Stimulated activated memory B cell treated with anti-CD40 and anti-IgM and Interleukin-4, amounts not matched to agents 10 μg/mL and 1 μg/mL and 100 μg/mL, for 72 hours (primary cell): ENCODE results near the gene HSPB1.
"Not testable (repeated sequence)": the region's sequence is repeated elsewhere in the genome, so short reads cannot be mapped to it uniquely, and the experiment has no call there.

Experiments
- ATAC-seq: fragments of 150-1000 bp; cut with Tn5 transposase; 2 replicates; pipeline ENCODE4 v1.10.0; 2021
- H3K27ac Mint-ChIP-seq: one replicate; pipeline ENCODE4 v1.8.0; 2022; ENCODE audit warnings: mild to moderate bottlenecking, mixed read lengths
- H3K27me3 Mint-ChIP-seq: one replicate; pipeline ENCODE4 v1.8.0; 2022; ENCODE audit warnings: mixed read lengths
- H3K36me3 Mint-ChIP-seq: one replicate; pipeline ENCODE4 v1.8.0; 2022; ENCODE audit warnings: mixed read lengths
- H3K4me1 Mint-ChIP-seq: one replicate; pipeline ENCODE4 v1.8.0; 2022; ENCODE audit warnings: mixed read lengths
- H3K4me3 Mint-ChIP-seq: one replicate; pipeline ENCODE4 v1.8.0; 2022; ENCODE audit warnings: mild to moderate bottlenecking, moderate library complexity, mixed read lengths
- H3K9me3 Mint-ChIP-seq: one replicate; pipeline ENCODE4 v1.8.0; 2022; ENCODE audit warnings: mixed read lengths

HSPB1 gene

DNA sequence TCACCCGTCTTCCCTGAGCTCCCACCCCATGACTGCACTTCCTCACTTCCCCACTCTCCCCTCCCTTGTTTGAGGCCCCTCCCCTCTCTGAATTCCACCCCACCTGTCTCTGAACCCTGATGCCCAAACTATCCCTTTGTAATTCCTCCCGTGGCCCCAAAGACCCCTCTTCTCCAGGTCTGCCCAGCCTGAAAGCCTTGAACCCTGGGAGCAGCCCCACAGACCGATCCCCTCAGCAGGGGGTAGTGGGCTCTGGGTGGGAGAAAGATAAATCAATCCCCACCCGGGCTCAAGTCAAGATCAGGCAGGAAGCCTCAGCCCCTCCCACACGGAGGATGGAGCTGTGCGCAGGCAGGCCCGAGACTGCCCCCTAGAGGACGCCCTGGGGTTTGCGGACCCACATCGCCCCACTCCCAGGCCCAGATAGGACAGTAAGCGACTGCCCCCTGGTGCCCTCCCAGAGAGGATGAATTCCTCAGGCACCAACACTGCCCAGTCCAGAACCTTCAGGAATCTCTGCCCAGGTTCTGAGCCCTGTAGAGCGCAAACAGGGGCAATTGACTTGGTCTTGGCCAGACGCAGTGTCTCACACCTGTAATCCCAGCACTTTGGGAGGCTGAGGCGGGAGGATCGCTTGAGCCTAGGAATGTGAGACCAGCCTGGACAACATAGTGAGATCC is 11.7 kb downstream of the HSPB1 start:
- peak; percentile 61 for ATAC-seq
- Mint-ChIP-seq H3K9me3 (no peaks in the 10 kb centered on the region), H3K36me3 (no peaks in the 10 kb centered on the region), H3K4me1 (peaks cover 20% of the 10 kb centered on the region), H3K4me3 (peak overlapping the region; percentile 52), H3K27ac (peak overlapping the region; percentile 49), H3K27me3 (no peaks in the 10 kb centered on the region)

DNA sequence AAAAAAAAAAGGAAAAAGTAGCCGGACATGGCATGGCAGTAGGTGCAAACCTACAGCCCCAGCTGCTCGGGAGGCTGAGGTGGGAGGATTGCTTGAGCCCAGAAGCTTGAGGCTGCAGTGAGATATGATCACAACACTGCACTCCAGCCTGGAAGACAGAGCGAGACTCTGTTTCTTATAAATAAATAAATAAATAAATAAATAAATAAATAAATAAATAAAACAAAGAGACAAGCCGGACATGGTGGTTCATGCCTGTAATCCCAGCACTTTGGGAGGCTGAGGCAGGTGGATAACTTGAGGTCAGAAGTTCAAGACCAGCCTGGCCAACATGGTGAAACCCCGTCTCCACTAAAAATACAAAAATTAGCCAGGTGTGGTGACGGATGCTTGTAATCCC is 12.3 kb downstream of the HSPB1 start:
- H3K4me1 Mint-ChIP-seq: peaks cover 23% of the 10 kb centered on the region
- H3K4me3 Mint-ChIP-seq, ATAC-seq, H3K36me3 Mint-ChIP-seq, H3K9me3 Mint-ChIP-seq, H3K27me3 Mint-ChIP-seq, H3K27ac Mint-ChIP-seq: not testable (repeated sequence)

DNA sequence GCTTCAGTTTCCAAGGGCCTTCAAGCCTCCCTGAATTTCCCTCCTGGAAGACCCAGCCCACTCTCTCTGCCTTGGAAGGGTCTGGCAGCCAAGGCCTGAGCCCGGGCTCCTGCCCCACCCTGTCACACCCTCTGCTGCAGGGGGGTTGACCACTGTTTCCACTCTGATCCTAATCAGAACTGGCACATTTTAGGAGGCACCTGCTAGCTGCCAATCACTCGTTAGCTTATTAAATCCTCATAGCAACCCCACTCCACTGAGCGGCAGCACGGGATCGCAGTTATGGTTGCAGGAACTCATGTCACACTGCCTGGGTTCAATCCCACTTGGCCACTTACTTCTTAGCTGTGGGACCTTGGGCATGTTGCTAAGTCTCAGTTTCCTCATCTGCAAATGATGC is 12.9 kb downstream of the HSPB1 start:
- no peak overlapping the region for H3K4me3 Mint-ChIP-seq
- H3K4me1 Mint-ChIP-seq: peaks cover 29% of the 10 kb centered on the region
- ATAC-seq: no peak
- no peaks in the 10 kb centered on the region for H3K36me3 Mint-ChIP-seq
- H3K9me3 Mint-ChIP-seq: no peaks in the 10 kb centered on the region
- no peaks in the 10 kb centered on the region for H3K27me3 Mint-ChIP-seq
- H3K27ac Mint-ChIP-seq: no peak overlapping the region

DNA sequence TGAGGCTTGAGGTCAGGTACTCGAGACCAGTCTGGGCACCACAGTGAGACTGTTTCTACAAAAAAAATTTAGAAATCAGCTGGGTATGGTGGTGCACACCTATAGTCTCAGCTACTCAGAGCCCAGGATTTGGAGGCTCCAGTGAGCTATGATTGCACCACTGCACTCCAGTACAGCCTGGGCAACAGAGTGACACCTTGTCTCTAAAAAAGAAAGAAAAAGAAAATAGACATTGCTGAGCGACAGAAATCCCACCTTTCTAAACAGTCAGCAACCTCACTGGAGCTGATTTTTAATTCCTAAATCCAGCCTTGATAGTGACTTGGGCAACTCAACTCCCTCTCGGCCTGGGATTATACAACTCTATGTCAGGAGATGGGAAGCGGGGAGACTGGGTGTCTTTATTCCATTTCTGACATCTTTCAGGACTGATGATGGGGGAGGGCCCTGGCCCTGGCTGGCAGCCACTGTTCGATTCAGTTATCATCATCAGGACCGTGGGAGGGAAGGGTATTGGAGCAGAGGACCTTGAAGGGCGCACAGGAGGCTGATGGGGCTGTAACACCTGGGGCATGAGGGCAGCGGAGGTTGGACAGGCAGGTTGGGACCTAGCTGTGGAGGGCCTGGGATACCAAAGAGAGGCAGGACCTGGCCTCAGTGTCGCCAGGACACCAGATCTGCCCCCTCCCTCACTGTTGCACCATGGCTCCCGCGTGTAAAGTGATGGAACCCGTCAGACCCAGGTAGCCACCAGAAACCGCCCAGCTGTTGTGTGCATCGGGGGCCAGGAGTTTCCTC is 14.7 kb downstream of the HSPB1 start:
- H3K27ac Mint-ChIP-seq: peak overlapping the region; percentile 89
- peak overlapping the region; percentile 88 for H3K4me3 Mint-ChIP-seq
- no peaks in the 10 kb centered on the region for H3K27me3 Mint-ChIP-seq
- peaks cover 32% of the 10 kb centered on the region for H3K4me1 Mint-ChIP-seq
- ATAC-seq: no peak
- H3K36me3 Mint-ChIP-seq: no peaks in the 10 kb centered on the region
- H3K9me3 Mint-ChIP-seq: no peaks in the 10 kb centered on the region

DNA sequence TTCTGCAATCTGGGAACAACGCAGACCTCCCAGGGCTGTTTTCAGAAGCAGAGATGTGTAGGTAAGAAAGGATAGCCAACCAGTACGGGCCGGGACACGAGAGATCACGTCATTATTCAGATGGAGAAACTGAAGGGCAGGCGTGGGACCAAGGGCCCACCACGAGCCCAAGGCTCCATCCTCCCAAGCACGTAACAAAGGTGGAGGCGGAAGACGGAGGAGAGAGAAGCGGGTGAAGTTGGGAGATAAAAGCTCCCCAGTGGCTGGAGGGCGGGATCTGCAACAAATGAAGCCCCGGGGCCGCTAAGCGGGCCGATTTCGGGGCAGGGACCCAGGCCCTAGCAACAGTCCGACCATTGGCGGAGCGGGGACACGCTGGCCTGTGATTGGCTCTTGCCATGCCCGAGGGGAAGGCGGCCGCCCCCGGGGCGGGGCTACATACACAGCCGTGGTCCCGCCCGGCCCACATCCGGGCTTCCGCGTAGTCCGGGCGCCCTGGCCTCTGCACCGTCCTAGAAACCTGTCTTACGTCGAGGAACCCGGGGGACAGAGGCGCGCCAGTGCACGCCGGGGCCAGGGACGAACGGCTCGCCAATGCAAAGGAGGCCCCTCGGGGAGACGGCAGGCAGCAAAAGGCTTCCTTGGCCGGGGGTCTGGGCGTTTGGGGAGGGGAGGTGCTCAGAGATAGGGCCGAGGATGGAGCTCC is 15.5 kb downstream of the HSPB1 start:
- peak; percentile 98 for ATAC-seq
- H3K9me3 Mint-ChIP-seq: no peaks in the 10 kb centered on the region
- H3K27ac Mint-ChIP-seq: peak overlapping the region; percentile 89

DNA sequence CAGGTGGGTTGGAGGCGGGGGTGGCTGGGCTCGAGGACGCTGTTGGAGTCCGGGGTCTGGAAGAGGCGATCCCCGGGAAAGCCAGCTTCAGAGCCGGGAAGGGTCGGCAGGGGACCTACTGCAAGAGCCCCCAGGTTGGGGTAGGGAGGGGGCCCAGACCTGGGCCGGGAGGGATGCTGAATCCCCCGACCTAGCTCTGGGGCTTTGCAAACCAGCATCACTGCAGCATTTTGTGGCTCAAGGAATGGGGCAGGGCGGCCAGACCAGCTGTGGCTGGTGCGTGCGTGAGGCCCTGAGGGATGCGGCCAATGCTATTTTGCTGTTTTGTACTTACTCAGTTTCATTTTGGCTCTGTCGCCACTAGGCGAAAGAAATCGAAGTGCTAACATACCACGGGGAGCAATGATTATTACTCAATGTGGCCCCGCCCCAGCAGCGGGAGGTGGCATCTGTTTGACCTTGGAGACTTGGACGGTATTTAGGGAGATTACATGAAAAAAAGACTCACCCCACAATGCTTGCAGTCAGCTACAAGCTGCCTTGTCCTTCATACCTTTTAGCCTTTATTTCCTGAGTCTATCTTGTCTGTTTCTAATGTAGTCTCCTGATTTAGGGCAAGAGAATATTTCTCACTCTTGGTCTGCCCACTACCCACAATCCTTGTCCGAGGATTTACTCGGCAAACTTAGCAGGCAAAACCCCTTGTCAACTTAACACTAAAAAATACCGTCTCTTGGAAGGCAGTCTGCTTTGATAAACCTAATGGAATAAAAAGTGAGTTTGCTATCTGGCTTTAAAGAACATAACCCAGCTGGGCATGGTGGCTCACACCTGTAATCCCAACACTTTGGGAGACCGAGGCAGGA is 16.2 kb downstream of the HSPB1 start:
- H3K27ac Mint-ChIP-seq: peak overlapping the region; percentile 89
- no peaks in the 10 kb centered on the region for H3K36me3 Mint-ChIP-seq
- ATAC-seq: peak; percentile 77
- H3K9me3 Mint-ChIP-seq: no peaks in the 10 kb centered on the region
- peak overlapping the region; percentile 88 for H3K4me3 Mint-ChIP-seq
- peaks cover 32% of the 10 kb centered on the region for H3K4me1 Mint-ChIP-seq
- H3K27me3 Mint-ChIP-seq: no peaks in the 10 kb centered on the region

More for the DNA sequence above, 15.5 kb downstream of the HSPB1 start:
- Mint-ChIP-seq H3K27me3 (no peaks in the 10 kb centered on the region), H3K4me3 (peak overlapping the region; percentile 88), H3K36me3 (no peaks in the 10 kb centered on the region), H3K4me1 (peaks cover 32% of the 10 kb centered on the region)

DNA sequence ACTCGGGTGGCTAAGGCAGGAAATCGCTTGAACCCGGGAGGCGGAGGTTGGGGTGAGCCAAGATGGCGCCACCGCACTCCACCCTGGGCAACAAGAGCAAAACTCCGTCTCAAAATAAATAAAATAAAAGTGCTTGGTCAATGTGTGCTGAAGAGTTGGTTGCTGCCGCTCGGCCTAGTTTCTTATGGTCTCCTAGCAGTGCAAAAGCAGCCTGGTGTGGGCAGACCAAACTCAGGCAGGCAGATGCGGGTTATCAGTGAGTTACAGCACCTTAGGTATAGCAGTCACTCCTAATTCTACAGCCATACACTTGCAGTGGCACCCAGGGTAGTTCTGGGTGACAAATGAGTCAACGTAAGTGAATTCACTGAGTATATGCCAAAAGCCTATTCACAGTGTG is 22.6 kb downstream of the HSPB1 start:
- H3K4me3 Mint-ChIP-seq: no peak overlapping the region
- H3K27ac Mint-ChIP-seq: no peak overlapping the region
- no peaks in the 10 kb centered on the region for H3K9me3 Mint-ChIP-seq

DNA sequence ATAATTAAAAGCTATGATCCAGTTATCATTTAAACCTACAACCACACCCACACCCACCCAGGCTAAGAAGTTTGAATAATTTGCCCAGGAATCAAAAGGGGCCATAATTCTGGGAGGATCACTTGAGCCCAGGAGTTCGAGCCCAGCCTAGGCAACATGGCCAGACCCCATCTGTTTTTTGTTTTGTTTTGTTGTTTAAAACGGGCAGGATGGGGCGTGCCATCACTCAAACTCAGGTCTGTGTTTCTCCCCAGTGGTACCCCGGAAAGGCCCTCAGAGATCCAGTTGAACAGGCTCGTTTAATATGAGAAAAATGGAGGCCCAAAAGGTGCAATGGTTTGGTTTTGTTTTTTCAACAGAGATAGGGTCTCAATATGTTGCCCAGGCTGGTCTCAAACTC is 23.3 kb downstream of the HSPB1 start:
- Mint-ChIP-seq H3K27me3 (no peaks in the 10 kb centered on the region), H3K36me3 (peaks cover 35% of the 10 kb centered on the region), H3K4me1 (peaks cover 28% of the 10 kb centered on the region), H3K27ac (no peak overlapping the region), H3K4me3 (no peak overlapping the region), H3K9me3 (no peaks in the 10 kb centered on the region)
- ATAC-seq: no peak

More for the DNA sequence above, 22.6 kb downstream of the HSPB1 start:
- H3K27me3 Mint-ChIP-seq: no peaks in the 10 kb centered on the region
- peaks cover 32% of the 10 kb centered on the region for H3K36me3 Mint-ChIP-seq
- peaks cover 32% of the 10 kb centered on the region for H3K4me1 Mint-ChIP-seq
- ATAC-seq: no peak

DNA sequence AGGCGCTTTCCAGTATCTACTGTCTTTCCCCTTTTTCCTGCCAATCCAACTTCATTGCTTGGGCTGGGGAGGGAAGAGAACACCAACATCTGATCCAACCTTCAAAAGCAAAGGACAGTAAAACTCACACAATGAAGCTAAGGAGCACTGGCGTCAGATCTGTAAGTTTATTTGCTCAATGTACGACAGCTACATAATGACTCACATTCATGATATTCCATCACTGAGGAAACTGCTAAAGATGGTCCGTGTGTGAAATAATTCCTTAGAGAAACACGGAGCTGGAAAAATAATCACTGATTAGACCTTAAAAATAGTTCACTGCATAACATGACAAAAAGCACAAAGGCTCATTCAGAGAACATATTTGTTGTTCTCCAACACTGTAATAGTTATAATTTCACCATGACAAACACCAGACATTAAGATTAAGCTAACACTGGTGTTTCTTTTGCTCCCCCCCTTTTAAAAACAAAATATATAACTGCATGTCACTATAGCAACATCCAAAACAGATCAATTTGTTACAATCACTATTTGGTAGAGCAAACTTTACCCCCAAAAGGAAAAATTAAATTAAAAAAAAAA is 24.3 kb downstream of the HSPB1 start:
- Mint-ChIP-seq H3K4me3 (no peak overlapping the region), H3K27me3 (no peaks in the 10 kb centered on the region), H3K27ac (no peak overlapping the region), H3K9me3 (no peaks in the 10 kb centered on the region), H3K36me3 (peaks cover 43% of the 10 kb centered on the region), H3K4me1 (peaks cover 29% of the 10 kb centered on the region)
- ATAC-seq: no peak

DNA sequence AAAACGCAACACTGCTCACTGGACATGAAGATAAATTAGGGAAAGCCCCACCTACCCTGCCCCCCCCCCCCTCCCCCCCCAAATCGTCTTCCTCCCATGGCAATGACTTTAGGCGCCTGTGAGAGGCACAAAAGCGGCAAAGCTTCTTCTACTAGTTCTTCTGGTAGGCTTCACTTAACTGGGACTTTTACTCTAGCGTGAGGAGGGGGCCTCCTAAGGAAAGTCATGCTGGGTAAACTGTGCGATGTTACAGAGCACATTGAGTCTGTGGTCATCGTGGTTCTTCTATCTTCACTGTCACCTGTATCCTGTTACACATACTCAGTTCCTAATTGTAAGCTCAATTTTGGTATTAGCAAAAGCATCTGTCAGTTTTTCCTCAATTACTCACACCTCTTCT is 25.1 kb downstream of the HSPB1 start:
- H3K36me3 Mint-ChIP-seq: peaks cover 47% of the 10 kb centered on the region
- no peak for ATAC-seq
- H3K9me3 Mint-ChIP-seq: no peaks in the 10 kb centered on the region
- H3K27me3 Mint-ChIP-seq: no peaks in the 10 kb centered on the region
- peaks cover 38% of the 10 kb centered on the region for H3K4me1 Mint-ChIP-seq
- no peak overlapping the region for H3K27ac Mint-ChIP-seq
- no peak overlapping the region for H3K4me3 Mint-ChIP-seq

DNA sequence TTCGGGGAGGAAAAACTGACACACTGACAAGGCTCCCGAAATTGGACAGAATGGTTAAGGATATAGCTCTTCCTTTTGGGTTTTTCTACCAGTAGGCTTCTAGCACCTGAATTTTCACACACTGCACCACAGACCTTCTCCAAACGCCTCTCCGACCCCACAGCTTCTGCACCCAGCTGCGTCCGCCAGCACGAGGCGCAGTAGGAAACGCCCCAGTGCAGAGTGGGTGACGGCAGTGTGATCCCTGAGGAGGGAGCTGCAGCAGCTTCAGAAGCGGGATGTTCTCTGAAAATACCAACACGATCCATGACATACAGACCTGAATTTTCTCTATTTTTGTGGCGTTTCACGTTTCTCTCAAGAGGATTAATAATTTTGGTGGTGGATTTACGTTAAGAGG is 25.9 kb downstream of the HSPB1 start:
- Mint-ChIP-seq H3K4me3 (no peak overlapping the region), H3K27ac (no peak overlapping the region), H3K4me1 (peaks cover 46% of the 10 kb centered on the region), H3K27me3 (no peaks in the 10 kb centered on the region), H3K36me3 (peaks cover 47% of the 10 kb centered on the region), H3K9me3 (no peaks in the 10 kb centered on the region)
- ATAC-seq: no peak

DNA sequence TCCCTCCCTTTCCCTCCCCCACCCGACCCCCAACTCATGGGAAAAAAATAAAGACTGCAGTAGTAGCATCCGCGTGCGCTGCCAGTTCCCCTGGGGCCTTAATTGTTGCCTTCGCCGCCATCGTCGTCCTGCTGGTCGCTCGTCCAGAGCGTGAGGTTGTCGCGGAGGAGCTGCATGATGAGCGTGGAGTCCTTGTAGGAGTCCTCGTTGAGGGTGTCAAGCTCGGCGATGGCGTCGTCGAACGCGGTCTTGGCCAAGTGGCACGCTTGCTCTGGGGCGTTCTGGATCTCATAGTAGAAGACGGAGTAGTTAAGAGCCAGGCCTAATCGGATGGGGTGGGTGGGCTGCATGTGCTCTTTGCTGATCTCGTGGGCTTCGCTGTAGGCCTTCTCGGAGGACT is 27.0 kb downstream of the HSPB1 start:
- ATAC-seq: no peak
- Mint-ChIP-seq H3K9me3 (no peaks in the 10 kb centered on the region), H3K36me3 (peaks cover 47% of the 10 kb centered on the region), H3K4me3 (no peak overlapping the region), H3K27ac (no peak overlapping the region), H3K27me3 (no peaks in the 10 kb centered on the region), H3K4me1 (peaks cover 52% of the 10 kb centered on the region)

DNA sequence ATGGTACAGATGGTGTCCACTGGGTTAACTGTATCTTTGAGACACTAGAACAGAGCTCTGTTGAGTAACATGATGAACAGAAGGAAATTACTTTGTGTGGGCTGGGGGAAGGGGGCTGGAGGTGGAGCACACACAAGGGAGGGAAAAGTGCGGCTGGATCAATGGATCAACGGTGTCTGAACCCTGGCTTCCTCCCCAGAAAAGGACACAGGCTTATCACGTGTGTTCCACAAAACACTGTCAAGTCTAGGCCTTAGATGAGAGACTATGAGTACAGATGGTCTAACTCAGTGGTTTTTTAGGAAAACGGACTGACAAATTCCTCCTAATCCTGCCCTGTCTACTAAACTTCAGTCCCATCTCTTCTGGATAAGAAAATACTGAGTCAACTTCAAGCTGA is 27.8 kb downstream of the HSPB1 start:
- no peak for ATAC-seq
- Mint-ChIP-seq H3K9me3 (no peaks in the 10 kb centered on the region), H3K4me3 (no peak overlapping the region), H3K36me3 (peaks cover 47% of the 10 kb centered on the region), H3K27ac (no peak overlapping the region), H3K27me3 (no peaks in the 10 kb centered on the region), H3K4me1 (peaks cover 52% of the 10 kb centered on the region)

DNA sequence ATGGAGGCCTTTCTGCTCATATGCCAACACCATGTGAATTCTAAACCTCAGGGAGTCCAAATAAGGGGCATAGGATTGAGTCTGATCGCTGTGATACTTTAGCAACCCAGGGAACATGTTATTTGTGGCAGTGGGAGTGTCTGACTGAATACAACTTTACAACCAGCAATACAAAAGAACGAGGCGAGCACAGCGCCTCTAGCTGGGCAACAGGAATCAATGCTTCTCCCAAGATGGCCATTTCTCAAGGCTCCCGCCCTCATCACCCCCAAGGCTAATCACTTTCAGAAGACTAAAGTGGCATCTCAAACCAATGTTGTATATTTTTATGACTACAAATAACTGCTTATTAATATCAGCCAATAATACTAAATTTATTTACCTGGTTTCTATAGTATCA is 28.2 kb downstream of the HSPB1 start:
- no peaks in the 10 kb centered on the region for H3K27me3 Mint-ChIP-seq
- peaks cover 52% of the 10 kb centered on the region for H3K4me1 Mint-ChIP-seq
- no peak overlapping the region for H3K27ac Mint-ChIP-seq
- ATAC-seq: no peak
- peaks cover 47% of the 10 kb centered on the region for H3K36me3 Mint-ChIP-seq
- H3K4me3 Mint-ChIP-seq: no peak overlapping the region
- H3K9me3 Mint-ChIP-seq: no peaks in the 10 kb centered on the region
